HPDE6-E6E7 (cell line): ENCODE measurements around the gene CNTN4.

Source experiments
- DNase-seq: peaks from one replicate; pipeline ENCODE4 v3.0.0; 2011; ENCODE audit warnings: missing footprints; ENCODE audit errors: extremely low spot score

CNTN4 gene

GRCh38 chr3:2686816-2687502, 588.3 kb downstream of the CNTN4 start:
- no peak for DNase-seq

GRCh38 chr3:2697589-2697988, 598.9 kb downstream of the CNTN4 start:
- DNase-seq, result no peak

DNA sequence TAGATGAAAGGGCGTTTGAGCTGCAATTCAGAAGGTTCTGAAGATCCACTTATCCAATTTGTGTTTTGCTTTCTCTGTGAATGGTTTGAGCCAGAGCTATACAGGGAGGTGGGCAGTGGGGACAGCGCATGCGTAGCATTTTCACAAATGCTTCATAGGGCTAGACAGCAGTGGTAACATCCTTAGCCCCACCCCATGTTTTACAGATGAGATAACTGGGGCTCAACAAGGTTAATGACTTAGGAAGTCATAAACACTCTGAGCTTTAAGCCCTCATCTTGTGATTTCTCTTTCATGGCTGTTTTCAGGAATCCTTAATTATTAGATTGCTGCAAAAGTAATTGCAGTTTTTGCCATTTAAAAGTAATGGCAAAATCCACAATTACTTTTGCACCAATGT, 602.8 kb downstream of the CNTN4 start:
- DNase-seq, result no peak

DNA sequence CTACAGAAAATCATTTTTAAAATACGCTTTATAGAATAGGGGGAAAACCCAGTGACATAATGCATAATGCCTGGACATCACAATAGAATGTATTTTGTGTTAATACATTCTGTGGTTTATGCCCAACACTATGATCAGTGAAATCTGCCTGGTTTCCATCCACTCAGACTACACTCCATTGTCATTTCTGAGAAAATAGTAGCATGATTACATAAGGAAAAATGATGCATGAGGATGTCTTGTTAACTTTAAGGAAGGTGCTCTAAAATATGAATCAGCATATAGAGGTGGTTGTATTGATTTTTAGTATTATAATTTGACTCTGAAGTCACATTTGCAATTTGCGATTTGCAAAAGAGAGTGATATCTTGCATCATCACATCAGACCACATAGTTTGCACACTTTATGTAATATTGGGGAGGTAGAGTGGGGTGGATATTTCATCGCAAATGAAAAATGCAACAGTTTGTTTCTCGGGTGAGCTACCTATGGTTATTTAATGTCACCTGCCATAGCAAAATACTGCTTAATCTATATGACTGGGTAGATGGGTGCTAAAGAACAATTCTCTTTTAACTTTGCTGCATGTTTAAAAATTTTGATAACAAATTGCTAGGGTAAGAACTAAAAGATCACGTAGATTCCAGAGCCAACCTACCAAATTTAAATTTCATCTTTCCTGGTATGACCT, 607.6 kb downstream of the CNTN4 start:
- DNase-seq, result no peak

DNA sequence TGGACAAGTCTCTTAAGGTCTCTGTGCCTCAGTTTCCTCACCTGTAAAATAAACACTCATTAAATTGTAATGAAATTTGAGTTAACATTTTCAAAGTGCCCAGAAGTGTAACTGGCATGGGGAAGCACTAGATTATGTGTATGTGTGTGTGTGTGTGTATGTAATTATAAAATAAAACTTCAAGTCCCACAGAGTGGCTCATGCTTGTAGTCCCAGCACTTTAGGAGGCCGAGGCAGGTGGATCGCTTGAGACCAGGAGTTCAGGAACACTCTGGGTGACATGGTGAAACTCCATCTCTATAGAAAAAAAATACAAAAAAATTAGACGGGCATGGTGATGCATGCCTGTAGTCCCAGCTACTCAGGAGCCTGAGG, 608.2 kb downstream of the CNTN4 start:
- no peak for DNase-seq

GRCh38 chr3:2711081-2711480, 612.4 kb downstream of the CNTN4 start:
- no peak for DNase-seq

DNA sequence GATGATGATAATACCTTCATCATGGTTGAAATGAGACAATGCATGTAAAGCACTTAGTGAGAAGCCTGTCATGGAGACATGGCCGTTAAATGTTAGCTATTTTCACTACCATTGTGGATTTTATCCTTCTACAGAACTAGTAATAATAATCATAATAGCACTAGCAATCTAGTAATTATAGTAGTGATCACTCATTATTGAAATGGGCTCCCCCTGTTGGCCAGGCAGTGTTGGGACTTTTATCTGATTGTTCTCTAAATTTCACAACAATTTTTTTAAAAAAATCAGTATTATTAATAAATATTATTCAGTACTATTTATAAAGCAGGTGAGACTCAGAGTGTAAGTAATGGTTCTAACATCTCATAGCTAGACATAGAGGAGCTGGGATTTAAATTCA, 615.3 kb downstream of the CNTN4 start:
- no peak for DNase-seq

DNA sequence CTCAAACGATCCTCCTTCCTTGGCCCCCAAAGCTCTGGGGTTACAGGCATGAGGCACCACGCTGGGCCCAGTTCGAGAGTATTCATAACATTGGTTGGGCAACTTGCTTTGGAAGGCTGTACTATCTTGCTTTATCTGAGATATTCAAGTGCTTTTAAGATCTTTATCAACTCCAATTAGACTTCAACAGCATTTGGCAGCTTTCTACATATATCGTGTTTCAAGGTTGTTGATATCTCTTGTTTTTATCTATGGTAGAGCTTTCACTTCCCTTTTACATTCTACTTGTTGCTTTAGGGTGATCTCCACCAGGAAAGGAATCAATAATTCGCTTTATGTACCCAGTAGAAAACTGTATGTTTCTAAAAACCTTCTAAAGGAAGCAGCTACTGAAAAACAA, 616.2 kb downstream of the CNTN4 start:
- DNase-seq, result no peak

- DNase-seq, result no peak
Measured at GRCh38 chr3:2727101-2727500, 628.4 kb downstream of the CNTN4 start.

DNA sequence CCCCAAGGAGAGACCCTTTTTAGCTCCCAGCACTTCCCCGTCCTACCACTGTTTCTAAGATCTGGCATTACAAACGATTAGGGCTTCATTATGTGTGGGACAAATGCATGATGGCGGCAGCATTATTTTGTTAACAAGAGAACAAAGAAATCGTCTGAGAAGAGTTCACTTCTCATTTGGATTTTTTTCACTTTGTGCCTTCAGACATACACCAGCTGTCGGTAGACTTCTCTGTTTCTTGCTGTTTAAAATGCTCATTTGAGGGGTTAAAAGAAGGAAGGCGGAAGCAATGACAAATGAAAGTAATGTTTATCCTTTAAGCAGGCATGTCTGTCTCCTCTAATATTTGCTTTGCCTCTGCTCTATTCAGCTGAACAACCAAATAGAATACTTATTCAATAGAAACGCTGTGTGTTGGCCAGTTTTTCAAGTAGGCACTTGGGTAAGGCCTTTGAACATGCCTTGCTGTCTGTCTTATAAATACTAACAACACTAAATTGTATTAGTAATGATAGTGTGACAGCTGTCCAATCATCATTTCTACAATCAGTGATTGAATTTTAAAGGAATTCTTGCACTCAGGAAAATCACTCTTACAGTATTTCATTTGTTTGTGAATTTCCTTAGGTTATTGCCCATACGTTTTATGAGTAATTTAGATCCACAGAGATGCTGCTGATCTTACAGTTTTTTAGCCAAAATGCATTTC, 629.1 kb downstream of the CNTN4 start:
- DNase-seq, result no peak

GRCh38 chr3:2731843-2732242, 633.2 kb downstream of the CNTN4 start:
- DNase-seq, result no peak

- no peak for DNase-seq
Measured at GRCh38 chr3:2735392-2735894, 636.8 kb downstream of the CNTN4 start.

DNA sequence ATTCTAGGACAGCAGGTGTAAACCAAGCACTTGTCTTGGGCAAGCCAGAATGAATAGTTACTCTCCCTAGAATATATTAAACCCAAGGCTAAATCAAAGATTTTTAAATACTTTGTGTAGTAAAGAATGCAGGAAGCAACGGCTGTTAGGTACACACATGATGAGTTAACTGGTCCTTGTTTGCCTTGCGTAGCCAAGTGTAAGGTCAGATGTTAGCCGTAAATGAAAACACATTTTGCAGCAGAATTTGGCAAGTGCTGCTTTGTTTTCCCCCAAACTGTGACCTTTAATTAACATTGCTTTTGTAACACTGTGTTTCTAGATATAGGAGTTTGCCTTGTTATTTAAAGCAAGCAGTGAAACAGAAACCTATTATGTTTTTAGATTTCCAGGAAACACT, 642.9 kb downstream of the CNTN4 start:
- no peak for DNase-seq

GRCh38 chr3:2765002-2765579, 666.4 kb downstream of the CNTN4 start:
- no peak for DNase-seq

DNA sequence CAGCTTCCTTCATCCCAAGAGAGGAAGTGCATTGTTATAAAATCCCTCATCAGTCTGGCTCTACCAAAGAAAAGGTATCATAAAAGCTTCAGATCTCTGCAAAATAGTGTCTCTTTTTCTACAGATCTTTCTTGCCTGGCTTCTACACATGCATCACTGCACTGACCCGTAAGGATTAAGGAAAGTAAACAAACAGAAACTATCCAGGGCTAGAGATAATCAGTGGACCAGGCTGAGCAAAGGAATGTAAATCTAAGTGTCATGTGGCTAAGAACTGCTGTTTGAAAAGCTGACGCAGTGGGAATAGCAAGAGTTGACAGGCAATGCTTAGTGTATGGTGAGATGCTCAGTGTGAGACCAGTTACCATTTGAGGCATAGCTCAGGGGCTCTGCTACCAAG, 671.8 kb downstream of the CNTN4 start:
- DNase-seq, result no peak

- DNase-seq, result no peak
Measured at GRCh38 chr3:2771193-2771592, 672.5 kb downstream of the CNTN4 start.

- no peak for DNase-seq
Measured at GRCh38 chr3:2771741-2772140, 673.1 kb downstream of the CNTN4 start.

GRCh38 chr3:2772803-2773202, 674.1 kb downstream of the CNTN4 start:
- no peak for DNase-seq

DNA sequence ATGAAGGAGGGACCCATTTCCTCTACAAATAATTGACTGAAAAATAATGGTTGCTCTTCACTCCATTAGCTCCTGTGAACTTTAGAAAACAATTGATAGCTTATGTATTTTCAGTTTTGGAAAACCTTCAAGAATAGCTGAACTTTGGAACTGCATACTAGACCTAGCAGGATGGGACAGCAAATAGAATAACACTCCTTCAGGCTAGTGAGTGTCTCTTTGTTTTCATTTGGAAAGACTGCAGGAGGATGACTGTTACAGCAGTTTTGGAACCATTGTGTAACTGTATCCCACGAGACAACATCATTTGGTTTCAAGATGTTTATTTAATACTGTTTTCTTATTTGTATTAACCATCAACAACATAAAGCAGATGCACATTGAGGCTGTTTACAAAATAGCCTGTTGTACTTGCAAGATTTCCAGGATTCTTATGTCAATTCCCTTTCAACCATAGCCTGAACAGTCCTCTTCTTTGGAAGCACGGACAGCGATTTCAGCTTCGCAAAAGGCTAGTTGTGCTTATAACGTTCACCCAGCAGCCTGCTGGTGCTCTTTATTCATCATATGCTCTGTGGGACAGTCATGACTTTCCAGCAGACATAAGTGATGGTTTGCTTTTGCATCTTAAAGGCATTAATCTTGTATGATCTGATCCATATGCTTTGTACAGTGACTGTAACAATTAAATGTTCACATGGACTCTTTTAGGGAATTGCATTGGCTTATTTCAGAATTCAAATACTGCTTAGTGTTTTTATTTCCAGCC, 676.0 kb downstream of the CNTN4 start:
- no peak for DNase-seq

- DNase-seq, result no peak
Measured at GRCh38 chr3:2783261-2783660, 684.6 kb downstream of the CNTN4 start.

GRCh38 chr3:2784627-2785026, 686.0 kb downstream of the CNTN4 start:
- no peak for DNase-seq
